ENCODE results near the gene JPH3. TPM values are rescaled to one million over a fixed set of nuclear protein-coding genes. Genes with fewer than 3 reads are reported as not detected.

The JPH3 gene
- total RNA-seq, 2 experiments from 2014 or later = 0.07 to 0.09 TPM

DNA sequence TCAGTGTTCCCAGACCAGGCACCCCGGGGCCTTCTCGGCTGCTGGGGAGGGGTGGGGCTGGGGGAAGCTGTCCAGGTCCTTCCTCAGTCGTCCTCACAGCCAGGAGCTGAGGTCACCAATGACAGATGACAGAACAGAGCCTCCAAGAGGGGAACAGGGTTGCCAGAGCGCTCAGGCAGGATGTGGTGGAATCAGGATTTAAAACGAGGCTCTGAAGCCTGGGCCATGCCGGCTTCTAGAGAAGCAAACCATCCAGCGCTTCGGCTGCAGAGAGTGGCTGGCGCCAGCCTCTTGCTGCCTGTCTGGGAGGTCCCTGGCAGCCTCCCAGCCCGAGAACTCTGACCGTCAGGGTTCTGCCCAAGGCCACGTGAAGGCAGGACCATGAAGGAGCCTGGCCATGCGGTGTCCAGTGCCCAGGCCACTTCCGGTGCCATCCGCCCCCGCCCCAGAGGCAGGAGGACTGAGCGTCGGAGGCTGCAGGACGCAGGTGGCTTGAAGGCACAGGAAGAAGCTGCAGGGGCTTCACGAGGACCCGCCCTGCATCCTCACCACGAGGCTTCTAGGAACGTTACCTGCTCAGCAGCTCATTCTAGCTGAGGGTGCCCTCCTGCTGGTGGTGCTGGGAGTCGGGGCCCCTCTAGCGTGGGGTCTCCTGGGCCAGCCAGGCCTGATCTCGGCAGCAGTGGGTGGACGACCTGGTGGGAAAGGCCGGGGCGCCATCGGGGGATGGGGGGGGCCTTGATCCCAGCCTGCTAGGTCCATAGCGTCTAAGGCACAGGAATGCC lies 85.0 kb downstream of the JPH3 start:
- Mint-ChIP-seq H3K27ac (no peak overlapping the region), H3K4me3 (no peak overlapping the region), H3K27me3 (no peaks in the 10 kb centered on the region), H3K36me3 (ENCODE audit: low read depth) (no peaks in the 10 kb centered on the region), H3K4me1 (ENCODE audit: low read depth) (peaks cover 3% of the 10 kb centered on the region), H3K9me3 (no peaks in the 10 kb centered on the region)
- intact Hi-C loops (cut with micrococcal nuclease) = no loop called here
- no peak for TF ChIP-seq CTCF (IDR thresholded peaks at IDR 0.05)
- CTCF ChIA-PET = no interaction called here
- DNase-seq (no peak), ATAC-seq (peak; percentile 20)
- POLR2A ChIA-PET = no interaction called here

DNA sequence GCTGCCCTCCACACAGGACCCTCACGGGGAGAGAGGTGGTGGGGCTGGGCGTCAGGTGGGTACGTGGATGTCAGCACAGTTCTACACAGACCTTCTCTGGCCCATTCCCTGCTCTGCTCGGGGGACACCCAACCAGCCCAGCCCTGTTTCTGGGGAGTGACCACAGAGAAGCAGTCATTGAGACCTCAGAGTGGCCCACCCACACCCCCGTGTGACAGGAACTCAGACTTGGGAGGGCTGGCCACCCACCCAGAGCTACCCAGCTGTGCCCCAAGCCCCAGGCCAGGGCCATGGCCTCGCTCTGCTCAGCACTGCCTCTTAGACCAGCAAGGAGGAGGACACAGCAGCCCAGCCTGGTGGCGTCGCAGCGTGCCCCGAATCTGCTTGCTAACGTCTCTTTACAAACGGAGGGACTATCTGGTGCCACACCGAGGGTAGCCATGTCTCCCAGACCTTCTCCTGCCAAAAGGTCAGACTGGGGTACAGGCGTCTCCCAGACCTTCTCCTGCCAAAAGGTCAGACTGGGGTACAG lies 85.8 kb downstream of the JPH3 start:
- Mint-ChIP-seq H3K9me3 (no peaks in the 10 kb centered on the region), H3K36me3 (ENCODE audit: low read depth) (no peaks in the 10 kb centered on the region), H3K27ac (no peak overlapping the region), H3K4me1 (ENCODE audit: low read depth) (no peaks in the 10 kb centered on the region), H3K27me3 (no peaks in the 10 kb centered on the region), H3K4me3 (no peak overlapping the region)
- intact Hi-C loops (cut with micrococcal nuclease) = no loop called here
- TF ChIP-seq CTCF (IDR thresholded peaks at IDR 0.05) = no peak
- CTCF ChIA-PET = no interaction called here
- POLR2A ChIA-PET = no interaction called here
- DNase-seq = no peak
- no peak for ATAC-seq

DNA sequence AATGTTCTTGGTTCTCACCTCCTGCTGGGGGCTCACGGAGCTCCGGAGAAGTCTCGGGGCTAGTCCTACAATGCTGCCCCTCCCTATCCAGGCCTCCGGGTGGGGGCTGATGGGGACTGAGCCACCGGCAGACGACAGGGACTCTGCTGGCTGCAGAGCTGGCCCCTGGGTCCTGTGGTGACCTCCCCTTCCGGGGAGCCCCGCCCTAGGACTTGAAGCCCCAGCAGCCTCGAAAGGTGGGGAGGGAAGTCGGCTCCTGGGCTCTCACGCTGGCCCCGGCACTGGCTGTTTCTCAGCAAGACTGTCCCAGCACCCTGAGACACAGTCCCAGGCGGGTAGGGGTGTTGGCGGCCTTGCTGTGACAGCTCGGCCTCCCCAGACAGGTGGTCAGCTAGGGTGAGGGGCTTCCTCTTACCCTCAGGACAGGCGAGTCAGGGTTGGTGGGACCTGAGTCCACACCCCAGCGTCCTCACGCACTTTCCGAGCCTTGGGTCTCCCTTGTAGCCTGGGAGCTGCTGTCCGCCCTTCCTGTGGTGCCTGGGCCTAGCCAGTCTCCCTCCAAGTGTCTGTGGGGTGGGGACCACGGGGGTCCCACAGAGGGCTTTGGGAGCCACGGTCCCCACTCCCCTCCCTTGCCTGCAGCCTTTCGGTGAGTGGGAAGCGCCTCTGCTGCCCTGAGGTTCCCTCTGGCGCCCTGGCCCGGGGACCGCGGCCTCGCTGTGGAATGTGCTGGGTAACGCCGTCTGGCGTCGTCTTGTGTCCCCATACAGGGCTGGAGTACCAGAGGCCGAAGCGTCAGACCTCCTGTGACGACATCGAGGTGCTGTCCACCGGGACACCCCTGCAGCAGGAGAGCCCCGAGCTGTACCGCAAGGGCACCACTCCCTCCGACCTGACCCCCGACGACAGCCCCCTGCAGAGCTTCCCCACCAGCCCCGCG lies 86.8 kb downstream of the JPH3 start:
- intact Hi-C loops (cut with micrococcal nuclease) = no loop called here
- CTCF ChIA-PET = no interaction called here
- ATAC-seq = no peak

GRCh38 chr16:87689956-87690465 lies 87.7 kb downstream of the JPH3 start:
- no peaks in the 10 kb centered on the region for H3K27me3 Mint-ChIP-seq
- ChIA-PET POLR2A (no interaction called here), CTCF (no interaction called here)
- no peak for TF ChIP-seq CTCF (IDR thresholded peaks at IDR 0.05)
- H3K9me3 Mint-ChIP-seq = no peaks in the 10 kb centered on the region
- ATAC-seq (no peak), DNase-seq (no peak)
- H3K4me3 Mint-ChIP-seq = no peak overlapping the region
- H3K4me1 Mint-ChIP-seq (ENCODE audit: low read depth) = no peaks in the 10 kb centered on the region
- no peak overlapping the region for H3K27ac Mint-ChIP-seq
- no peaks in the 10 kb centered on the region for H3K36me3 Mint-ChIP-seq (ENCODE audit: low read depth)
- intact Hi-C loops (cut with micrococcal nuclease) = no loop called here

More for the DNA sequence above, 86.8 kb downstream of the JPH3 start:
- Mint-ChIP-seq H3K36me3 (ENCODE audit: low read depth) (no peaks in the 10 kb centered on the region), H3K4me1 (ENCODE audit: low read depth) (no peaks in the 10 kb centered on the region), H3K4me3 (no peak overlapping the region), H3K9me3 (no peaks in the 10 kb centered on the region), H3K27ac (no peak overlapping the region), H3K27me3 (no peaks in the 10 kb centered on the region)
- no peak for TF ChIP-seq CTCF (IDR thresholded peaks at IDR 0.05)
- no peak for DNase-seq
- POLR2A ChIA-PET = no interaction called here

All from activated CD8-positive, alpha-beta T cell treated with anti-CD3 and anti-CD28 coated beads for 36 hours (primary cell).